ENCODE data around the gene VSTM2B. TPM values are rescaled to one million over a fixed set of nuclear protein-coding genes. Genes with fewer than 3 reads are reported as not detected.

The VSTM2B gene
- total RNA-seq, 4 donors from 2014 or later = not detected

- Histone ChIP-seq H3K27me3 (peaks cover 8% of the 10 kb centered on the region), H3K4me3 (no peak overlapping the region), H3K4me1 (no peaks in the 10 kb centered on the region), H3K36me3 (no peaks in the 10 kb centered on the region), H3K27ac (no peak overlapping the region), H3K9me3 (no peaks in the 10 kb centered on the region)
- TF ChIP-seq POLR2A (IDR thresholded peaks at IDR 0.05) (no peak), EP300 (IDR thresholded peaks at IDR 0.05; ENCODE audit: low read depth) (no peak), POLR2AphosphoS5 (IDR thresholded peaks at IDR 0.05) (no peak), CTCF (IDR thresholded peaks at IDR 0.05) (no peak)
- no peak for DNase-seq
- intact Hi-C loops (cut with DNase I; ENCODE audit: low total_unique reads) (no loop called here), in situ Hi-C loops (cut with MboI; ENCODE audit: low pct_ligation_motif_present in 1 of 4, low pct_unique_long_range_greater_than_20kb in 1 of 4, low sequenced_read_pairs in 3 of 4) (no loop called here)
- 69% methylated on average over 4 of the region's 4 CpGs; no CpG with 5 or more reads in 1 of the 2 donors for WGBS, 2 donors (ENCODE audit: low coverage in 1 of 2)
Observed at GRCh38 chr19:29517946-29518345, 7.8 kb upstream of the VSTM2B start.

- Histone ChIP-seq H3K4me3 (no peak overlapping the region), H3K9me3 (no peaks in the 10 kb centered on the region), H3K4me1 (no peaks in the 10 kb centered on the region), H3K27me3 (peaks cover 20% of the 10 kb centered on the region), H3K36me3 (no peaks in the 10 kb centered on the region), H3K27ac (no peak overlapping the region)
- intact Hi-C loops (cut with DNase I; ENCODE audit: low total_unique reads) = no loop called here
- no peak for DNase-seq
- WGBS, 2 donors (ENCODE audit: low coverage in 1 of 2) = 65 to 100% methylated on average over 1 to 5 of the region's 5 CpGs
- TF ChIP-seq POLR2AphosphoS5 (IDR thresholded peaks at IDR 0.05) = no peak
- no peak for TF ChIP-seq POLR2A (IDR thresholded peaks at IDR 0.05)
- TF ChIP-seq CTCF (IDR thresholded peaks at IDR 0.05) = no peak
- no peak for TF ChIP-seq EP300 (IDR thresholded peaks at IDR 0.05; ENCODE audit: low read depth)
- in situ Hi-C loops (cut with MboI; ENCODE audit: low pct_ligation_motif_present in 1 of 4, low pct_unique_long_range_greater_than_20kb in 1 of 4, low sequenced_read_pairs in 3 of 4) = no loop called here
Observed at GRCh38 chr19:29519146-29519545, 6.6 kb upstream of the VSTM2B start.

GRCh38 chr19:29519931-29520330, 5.9 kb upstream of the VSTM2B start:
- TF ChIP-seq POLR2A (IDR thresholded peaks at IDR 0.05) (no peak), POLR2AphosphoS5 (IDR thresholded peaks at IDR 0.05) (no peak), EP300 (IDR thresholded peaks at IDR 0.05; ENCODE audit: low read depth) (no peak), CTCF (IDR thresholded peaks at IDR 0.05) (no peak)
- Histone ChIP-seq H3K27me3 (peaks cover 27% of the 10 kb centered on the region), H3K36me3 (no peaks in the 10 kb centered on the region), H3K4me3 (no peak overlapping the region), H3K9me3 (no peaks in the 10 kb centered on the region), H3K4me1 (peaks cover 0 to under 1% (median 0%) of the 10 kb centered on the region in 4 donors), H3K27ac (no peak overlapping the region)
- WGBS, 2 donors (ENCODE audit: low coverage in 1 of 2) = 70% methylated on average over 8 of the region's 8 CpGs; no CpG with 5 or more reads in 1 of the 2 donors
- intact Hi-C loops (cut with DNase I; ENCODE audit: low total_unique reads) = no loop called here
- DNase-seq = no peak
- in situ Hi-C loops (cut with MboI; ENCODE audit: low pct_ligation_motif_present in 1 of 4, low pct_unique_long_range_greater_than_20kb in 1 of 4, low sequenced_read_pairs in 3 of 4) = no loop called here

- peaks cover 0 to 5% (median 2%) of the 10 kb centered on the region in 4 donors for H3K4me1 ChIP-seq
- no peak for TF ChIP-seq POLR2AphosphoS5 (IDR thresholded peaks at IDR 0.05)
- no peak overlapping the region for H3K4me3 ChIP-seq
- H3K27me3 ChIP-seq = peaks cover 32% of the 10 kb centered on the region
- H3K36me3 ChIP-seq = no peaks in the 10 kb centered on the region
- 60% methylated on average over 6 of the region's 7 CpGs; no CpG with 5 or more reads in 1 of the 2 donors for WGBS, 2 donors (ENCODE audit: low coverage in 1 of 2)
- no peak overlapping the region for H3K27ac ChIP-seq
- no peaks in the 10 kb centered on the region for H3K9me3 ChIP-seq
- intact Hi-C loops (cut with DNase I; ENCODE audit: low total_unique reads) = no loop called here
- in situ Hi-C loops (cut with MboI; ENCODE audit: low pct_ligation_motif_present in 1 of 4, low pct_unique_long_range_greater_than_20kb in 1 of 4, low sequenced_read_pairs in 3 of 4) = no loop called here
- no peak for DNase-seq
Observed at GRCh38 chr19:29520390-29520789, 5.4 kb upstream of the VSTM2B start.
